ENCODE measurements around the gene PIGU. TPM values are rescaled to one million over a fixed set of nuclear protein-coding genes. Genes with fewer than 3 reads are reported as not detected.

PIGU gene
- total and polyA plus RNA-seq, 2 of the 13 experiments (the other 11 are each of a cell fraction or from before 2014, with no cell fraction given): 45.5 to 231 TPM

- TF ChIP-seq MLXIP (CRISPR knock-in tag; IDR thresholded peaks at IDR 0.05; ENCODE audit: borderline replicate concordance): no peak
- peak; percentile 86 for TF ChIP-seq CTCF (CRISPR knock-in tag; IDR thresholded peaks at IDR 0.05)
- no peak for TF ChIP-seq SNAPC5 (CRISPR knock-in tag; IDR thresholded peaks at IDR 0.05; ENCODE audit: borderline replicate concordance)
- TF ChIP-seq ZFY (CRISPR knock-in tag; IDR thresholded peaks at IDR 0.05): no peak
- TF ChIP-seq ZSCAN5A (CRISPR knock-in tag; IDR thresholded peaks at IDR 0.05; ENCODE audit: borderline replicate concordance): no peak
- TF ChIP-seq ZNF768 (CRISPR knock-in tag; IDR thresholded peaks at IDR 0.05): peak; percentile 49; the same call in 1 of the 2 replicates
- no peak for TF ChIP-seq KDM5B (CRISPR knock-in tag; IDR thresholded peaks at IDR 0.05; ENCODE audit: borderline replicate concordance)
- TF ChIP-seq THRA (CRISPR knock-in tag; IDR thresholded peaks at IDR 0.05; ENCODE audit: borderline replicate concordance): no peak
- no peak for TF ChIP-seq HOXA7 (CRISPR knock-in tag; IDR thresholded peaks at IDR 0.05)
- no peak for TF ChIP-seq ZNF382 (CRISPR knock-in tag; IDR thresholded peaks at IDR 0.05; ENCODE audit: borderline replicate concordance)
- no peak for TF ChIP-seq ZMYM4 (CRISPR knock-in tag; IDR thresholded peaks at IDR 0.05)
- no peak for TF ChIP-seq ZBED4 (CRISPR knock-in tag; IDR thresholded peaks at IDR 0.05; ENCODE audit: borderline replicate concordance)
- TF ChIP-seq CBFB (CRISPR knock-in tag; IDR thresholded peaks at IDR 0.05): no peak
- TF ChIP-seq RCOR2 (CRISPR knock-in tag; IDR thresholded peaks at IDR 0.05): no peak
These were observed 140.0 kb downstream of the PIGU start (continued) for GRCh38 chr20:34536798-34537394.
